Endodermal cell (in vitro differentiated cells): ENCODE measurements around the gene BCDIN3D. TPM values are rescaled to one million over a fixed set of nuclear protein-coding genes. Genes with fewer than 3 reads are reported as not detected.

ENCODE experiments used
- DNase-seq: peaks from one replicate; pipeline ENCODE4 v3.0.0-alpha.2; 2017
- H3K27ac ChIP-seq: 2 replicates; pipeline ENCODE4 v1.5.1; 2013; ENCODE audit warnings: mild to moderate bottlenecking, low read depth, low read length, moderate library complexity
- H3K27me3 ChIP-seq: 2 replicates; pipeline ENCODE4 v1.6.1; 2013; ENCODE audit warnings: mild to moderate bottlenecking, low read length, moderate library complexity; ENCODE audit not compliant: insufficient read depth, control insufficient read depth, poor library complexity, severe bottlenecking
- H3K36me3 ChIP-seq: 2 replicates; pipeline ENCODE4 v1.7.0; 2013; ENCODE audit warnings: mild to moderate bottlenecking, low read length, moderate library complexity; ENCODE audit not compliant: control insufficient read depth, insufficient read depth
- H3K4me1 ChIP-seq: one replicate; pipeline ENCODE4 v1.7.0; 2013; ENCODE audit warnings: low read length; ENCODE audit not compliant: control insufficient read depth, insufficient read depth
- H3K4me3 ChIP-seq: 2 replicates; pipeline ENCODE4 v1.5.1; 2013; ENCODE audit warnings: mild to moderate bottlenecking, low read length, moderate library complexity
- H3K9ac ChIP-seq: 2 replicates; pipeline ENCODE4 v1.6.1; 2013; ENCODE audit warnings: mild to moderate bottlenecking, low read length, moderate library complexity; ENCODE audit not compliant: poor library complexity, severe bottlenecking; ENCODE audit errors: extremely low read depth
- H3K9me3 ChIP-seq: 2 replicates; pipeline ENCODE4 v1.6.1; 2013; ENCODE audit warnings: mild to moderate bottlenecking, low read length, moderate library complexity; ENCODE audit not compliant: control insufficient read depth
- H3K27ac Mint-ChIP-seq: 2 replicates; pipeline ENCODE4 v1.8.0; 2020; ENCODE audit warnings: mixed read lengths
- H3K27me3 Mint-ChIP-seq: 2 replicates; pipeline ENCODE4 v1.8.0; 2021; ENCODE audit warnings: mild to moderate bottlenecking, mixed read lengths; ENCODE audit not compliant: insufficient read depth
- H3K36me3 Mint-ChIP-seq: 2 replicates; pipeline ENCODE4 v1.8.0; 2020; ENCODE audit warnings: low read depth, mixed read lengths
- H3K4me1 Mint-ChIP-seq: 2 replicates; pipeline ENCODE4 v1.8.0; 2020; ENCODE audit warnings: mixed read lengths
- H3K4me3 Mint-ChIP-seq: 2 replicates; pipeline ENCODE4 v1.8.0; 2020; ENCODE audit warnings: mild to moderate bottlenecking, moderate library complexity, mixed read lengths
- H3K9me3 Mint-ChIP-seq: 2 replicates; pipeline ENCODE4 v1.8.0; 2020; ENCODE audit warnings: mild to moderate bottlenecking, mixed read lengths
- WGBS, 2 experiments: methylation state at CpG; one replicate each; pipeline versions ENCODE4 v1.1.5 to v1.1.7; 2013; ENCODE audit warnings: missing lambda C conversion rate in 2 of 2, mixed read lengths in 1 of 2; ENCODE audit not compliant: insufficient coverage in 1 of 2, insufficient read length in 1 of 2; 5-methylcytosine and 5-hydroxymethylcytosine counted together
- total RNA-seq, 2 donors: library from RNA; stranded (reverse); fragmentation: NEBNext Ultra II Directional in 1 of 2; extraction: Animal tissue kit (Norgen Biotek cat#: 25700) in 1 of 2; gene quantifications; 2 replicates in 1 of 2; 3 replicates in 1 of 2; pipeline ENCODE4 v1.2.1, GENCODE V29; 2021
- TF ChIP-seq, protein P1 (sequence below): fragments of 200-600 bp; sonication (generic); conservative IDR thresholded peaks from 2 replicates; pipeline ENCODE4 v1.5.0; 2021; ENCODE audit warnings: antibody characterized with exemption, mild to moderate bottlenecking

Gene BCDIN3D
- total RNA-seq, 2 donors from 2014 or later: 2.8 to 3.8 TPM

DNA sequence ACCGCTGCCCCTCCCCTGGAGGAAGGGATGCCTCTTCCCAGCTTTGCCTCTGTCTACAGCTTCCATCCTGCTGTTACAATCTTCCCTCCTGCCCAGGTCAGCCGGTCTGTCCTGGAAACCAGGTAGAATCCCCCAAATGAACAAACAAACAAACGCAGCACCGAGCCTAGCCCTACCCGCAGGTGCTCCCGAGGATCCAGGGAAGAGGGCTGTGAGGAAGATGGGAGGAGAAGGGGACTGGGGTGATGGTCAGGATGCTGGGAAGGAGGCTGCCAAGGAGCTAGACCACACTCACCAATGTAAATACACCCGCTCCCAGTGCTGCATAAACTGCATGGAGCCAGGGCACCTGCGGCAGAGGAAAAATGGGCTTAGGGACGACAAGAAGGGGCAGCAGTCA lies 44.2 kb upstream of the BCDIN3D start:
- H3K27ac ChIP-seq: no peak overlapping the region
- H3K27me3 Mint-ChIP-seq: peaks cover 17% of the 10 kb centered on the region
- no peaks in the 10 kb centered on the region for H3K9me3 Mint-ChIP-seq
- no peak overlapping the region for H3K4me3 Mint-ChIP-seq
- no peak overlapping the region for H3K27ac Mint-ChIP-seq
- TF ChIP-seq, protein P1, sequence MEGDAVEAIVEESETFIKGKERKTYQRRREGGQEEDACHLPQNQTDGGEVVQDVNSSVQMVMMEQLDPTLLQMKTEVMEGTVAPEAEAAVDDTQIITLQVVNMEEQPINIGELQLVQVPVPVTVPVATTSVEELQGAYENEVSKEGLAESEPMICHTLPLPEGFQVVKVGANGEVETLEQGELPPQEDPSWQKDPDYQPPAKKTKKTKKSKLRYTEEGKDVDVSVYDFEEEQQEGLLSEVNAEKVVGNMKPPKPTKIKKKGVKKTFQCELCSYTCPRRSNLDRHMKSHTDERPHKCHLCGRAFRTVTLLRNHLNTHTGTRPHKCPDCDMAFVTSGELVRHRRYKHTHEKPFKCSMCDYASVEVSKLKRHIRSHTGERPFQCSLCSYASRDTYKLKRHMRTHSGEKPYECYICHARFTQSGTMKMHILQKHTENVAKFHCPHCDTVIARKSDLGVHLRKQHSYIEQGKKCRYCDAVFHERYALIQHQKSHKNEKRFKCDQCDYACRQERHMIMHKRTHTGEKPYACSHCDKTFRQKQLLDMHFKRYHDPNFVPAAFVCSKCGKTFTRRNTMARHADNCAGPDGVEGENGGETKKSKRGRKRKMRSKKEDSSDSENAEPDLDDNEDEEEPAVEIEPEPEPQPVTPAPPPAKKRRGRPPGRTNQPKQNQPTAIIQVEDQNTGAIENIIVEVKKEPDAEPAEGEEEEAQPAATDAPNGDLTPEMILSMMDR: no peak
- DNase-seq: peak; percentile 55
- no peaks in the 10 kb centered on the region for H3K27me3 ChIP-seq
- WGBS, 2 experiments: 91 to 94% methylated on average over 7 to 9 of the region's 9 CpGs
- H3K4me3 ChIP-seq: no peak overlapping the region
- H3K9me3 ChIP-seq: no peaks in the 10 kb centered on the region
- no peak overlapping the region for H3K9ac ChIP-seq
- peaks cover 44% of the 10 kb centered on the region for H3K4me1 Mint-ChIP-seq
- H3K36me3 Mint-ChIP-seq: no peaks in the 10 kb centered on the region
- no peaks in the 10 kb centered on the region for H3K36me3 ChIP-seq
- peaks cover 17% of the 10 kb centered on the region for H3K4me1 ChIP-seq

DNA sequence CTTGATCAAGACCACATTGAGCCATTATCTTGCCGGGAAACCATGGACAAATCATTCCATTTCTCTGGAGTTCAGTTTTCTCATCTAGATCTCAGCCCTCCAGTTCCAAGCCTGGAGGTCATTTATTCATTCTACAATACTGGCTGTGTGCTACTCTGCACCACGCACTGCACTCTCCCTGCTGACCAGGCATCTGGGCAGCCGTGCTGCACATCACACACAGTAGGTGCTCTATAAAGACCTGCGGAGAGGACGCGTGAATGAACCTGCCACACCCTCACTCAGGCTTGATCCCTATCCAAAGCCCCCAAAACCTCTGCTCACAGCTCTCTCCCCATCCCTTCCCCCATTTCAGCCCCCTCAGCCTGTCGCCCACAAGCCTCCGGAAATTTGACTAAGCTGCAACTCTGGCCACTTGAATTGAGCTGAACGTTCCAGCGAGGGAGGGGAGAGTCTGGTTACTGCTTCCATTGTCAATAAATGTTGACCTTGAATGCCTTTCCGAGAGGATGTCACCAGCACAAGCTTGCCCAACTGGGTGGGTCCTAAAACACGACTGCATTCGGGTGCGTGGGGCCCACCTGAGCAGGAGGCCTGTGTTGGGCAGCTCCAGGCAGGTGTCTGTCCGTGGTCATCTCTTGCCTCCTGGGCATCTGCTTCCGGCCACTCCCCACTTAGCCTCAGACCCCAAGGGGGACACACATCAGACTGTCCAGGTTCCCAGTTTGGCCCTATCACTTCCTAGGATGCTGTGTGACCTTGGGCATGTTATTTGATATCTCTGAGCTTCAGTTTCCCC lies 43.0 kb upstream of the BCDIN3D start:
- H3K4me1 Mint-ChIP-seq: peaks cover 50% of the 10 kb centered on the region

DNA sequence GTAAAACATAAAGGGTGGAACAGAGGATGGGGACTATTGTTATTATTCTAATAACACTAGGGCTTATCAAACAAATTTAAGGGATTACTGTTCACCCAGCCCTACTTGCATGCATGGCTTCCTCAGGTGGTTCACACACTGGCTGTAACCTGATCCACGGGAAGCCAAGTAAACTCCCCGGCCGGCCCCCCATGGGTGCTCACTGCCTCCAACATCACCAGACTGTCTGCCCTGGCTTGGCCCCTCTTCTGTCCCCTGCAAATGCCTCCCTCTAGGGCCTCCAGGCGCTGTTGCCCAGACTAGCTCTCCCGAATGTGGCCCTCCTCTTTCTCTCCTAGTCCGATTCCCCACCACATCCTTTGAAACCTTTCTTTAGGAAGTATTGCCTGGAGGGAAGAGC lies 42.2 kb upstream of the BCDIN3D start:
- Histone ChIP-seq H3K27ac (no peak overlapping the region), H3K4me3 (no peak overlapping the region), H3K4me1 (peaks cover 25% of the 10 kb centered on the region), H3K9ac (no peak overlapping the region), H3K9me3 (no peaks in the 10 kb centered on the region), H3K27me3 (no peaks in the 10 kb centered on the region), H3K36me3 (no peaks in the 10 kb centered on the region)
- TF ChIP-seq, protein P1: no peak
- H3K9me3 Mint-ChIP-seq: no peaks in the 10 kb centered on the region
- no peaks in the 10 kb centered on the region for H3K36me3 Mint-ChIP-seq
- peak; percentile 80 for DNase-seq
- H3K4me1 Mint-ChIP-seq: peaks cover 50% of the 10 kb centered on the region
- WGBS, 2 experiments: 59% methylated on average over 3 to 6 of the region's 6 CpGs
- no peak overlapping the region for H3K4me3 Mint-ChIP-seq
- peaks cover 11% of the 10 kb centered on the region for H3K27me3 Mint-ChIP-seq
- no peak overlapping the region for H3K27ac Mint-ChIP-seq

More for the DNA sequence above, 43.0 kb upstream of the BCDIN3D start:
- TF ChIP-seq, protein P1: no peak
- Histone ChIP-seq H3K27me3 (no peaks in the 10 kb centered on the region), H3K4me1 (peaks cover 25% of the 10 kb centered on the region), H3K9ac (no peak overlapping the region), H3K36me3 (no peaks in the 10 kb centered on the region), H3K27ac (no peak overlapping the region), H3K9me3 (no peaks in the 10 kb centered on the region), H3K4me3 (no peak overlapping the region)
- peak; percentile 48 for DNase-seq
- Mint-ChIP-seq H3K9me3 (no peaks in the 10 kb centered on the region), H3K27ac (no peak overlapping the region), H3K36me3 (no peaks in the 10 kb centered on the region), H3K27me3 (peaks cover 15% of the 10 kb centered on the region), H3K4me3 (no peak overlapping the region)
- 88 to 89% methylated on average over 15 to 16 of the region's 16 CpGs for whole genome bisulfite sequencing, 2 experiments
